Esophagus muscularis mucosa (tissue), 4 donors: ENCODE data around the gene FAM168B. TPM values are rescaled to one million over a fixed set of nuclear protein-coding genes. Genes with fewer than 3 reads are reported as not detected.

Experiments used
- DNase-seq: peaks from one replicate; pipeline ENCODE4 v3.0.0-alpha.2; 2017; ENCODE audit errors: extremely low spot score
- H3K27ac ChIP-seq, 4 donors: fragments of 200-600 bp; sonication (generic); replicated peaks in 1 of 4; 1 replicate in 3 of 4; 2 replicates in 1 of 4; pipeline ENCODE4 v1.5.1; 2016 to 2019; ENCODE audit warnings: mild to moderate bottlenecking in 1 of 4
- H3K27me3 ChIP-seq, 4 donors: fragments of 200-600 bp; sonication (generic); one replicate each; pipeline versions ENCODE4 v1.5.1 to v1.6.0; 2016 to 2019
- H3K36me3 ChIP-seq, 4 donors: fragments of 200-600 bp; sonication (generic); one replicate each; pipeline ENCODE4 v1.5.1; 2016 to 2019
- H3K4me1 ChIP-seq, 4 donors: fragments of 200-600 bp; sonication (generic); one replicate each; pipeline ENCODE4 v1.5.1; 2016 to 2019
- H3K4me3 ChIP-seq, 4 donors: fragments of 200-600 bp; sonication (generic); 1 replicate in 2 of 4; 2 replicates in 2 of 4; pipeline ENCODE4 v1.5.1; 2016 to 2019; ENCODE audit warnings: mild to moderate bottlenecking in 4 of 4, moderate library complexity in 1 of 4
- H3K9me3 ChIP-seq, 4 donors: fragments of 200-600 bp; sonication (generic); 1 replicate in 3 of 4; 2 replicates in 1 of 4; pipeline ENCODE4 v1.5.1; 2016 to 2019
- CTCF ChIP-seq, 3 experiments: fragments of 200-600 bp in 2 of 3; fragments of 450-650 bp in 1 of 3; sonication (generic) in 2 of 3; IDR thresholded peaks; one replicate each; pipeline ENCODE4 v1.5.1; 2017 to 2019; ENCODE audit warnings: antibody characterized with exemption in 3 of 3, mild to moderate bottlenecking in 2 of 3, moderate library complexity in 1 of 3
- EP300 ChIP-seq: sonication (generic); formaldehyde crosslinking; IDR thresholded peaks from one replicate; pipeline ENCODE4 v1.6.1; 2017; ENCODE audit warnings: antibody characterized with exemption
- POLR2A ChIP-seq: fragments of 450-650 bp; IDR thresholded peaks from one replicate; pipeline ENCODE4 v1.6.1; 2017; ENCODE audit warnings: antibody characterized with exemption, moderate library complexity, mild to moderate bottlenecking, low read depth
- POLR2AphosphoS5 ChIP-seq, 2 donors: sonication (generic); formaldehyde crosslinking; IDR thresholded peaks; one replicate each; pipeline ENCODE4 v1.6.1; 2017; ENCODE audit warnings: antibody characterized with exemption in 2 of 2
- WGBS: methylation state at CpG from one replicate; pipeline ENCODE4 v1.1.5; 2018; 5-methylcytosine and 5-hydroxymethylcytosine counted together
- intact Hi-C: fragments of 100-400 bp; cut with DNase I; formaldehyde crosslinking; loops from one replicate; pipeline ENCODE4 v1.15.1; 2023
- total RNA-seq, 4 donors: library from RNA; depleted of rRNA; stranded (reverse); fragments of >200 nt; gene quantifications; one replicate each; pipeline versions ENCODE4 v1.1.0 to v1.2.1, GENCODE V29; 2016

FAM168B gene
- total RNA-seq, 4 donors from 2014 or later, result 155 to 193 (median 182) TPM

- intact Hi-C loops, result no loop called here
- H3K4me3 ChIP-seq, result peak overlapping the region in 3 of 4 donors; percentile 10 to 15 (median 14)
Measured at GRCh38 chr2:131039908-131040660, 53.2 kb downstream of the FAM168B start.

GRCh38 chr2:131039535-131039907 is 53.7 kb downstream of the FAM168B start:
- H3K36me3 ChIP-seq, result peaks cover 0 to 46% (median 11%) of the 10 kb centered on the region in 4 donors
- 93% methylated on average over 6 of the region's 23 CpGs for WGBS
- H3K27ac ChIP-seq, result no peak overlapping the region
- H3K4me1 ChIP-seq, result peaks cover 5 to 33% (median 20%) of the 10 kb centered on the region in 4 donors
- peak overlapping the region in 2 of 4 donors; percentile 10 to 14 for H3K4me3 ChIP-seq
- intact Hi-C loops, result no loop called here
- H3K9me3 ChIP-seq, result no peaks in the 10 kb centered on the region
- TF ChIP-seq CTCF (IDR thresholded peaks at IDR 0.05), result no peak
- no peak for TF ChIP-seq POLR2AphosphoS5 (IDR thresholded peaks at IDR 0.05)
- TF ChIP-seq POLR2A, result no peak
- TF ChIP-seq EP300, result no peak
- H3K27me3 ChIP-seq, result peaks cover 0 to 7% (median 0%) of the 10 kb centered on the region in 4 donors
- DNase-seq, result no peak

More at GRCh38 chr2:131039908-131040660, 53.2 kb downstream of the FAM168B start:
- peaks cover 5 to 29% (median 18%) of the 10 kb centered on the region in 4 donors for H3K4me1 ChIP-seq
- no peaks in the 10 kb centered on the region for H3K9me3 ChIP-seq
- TF ChIP-seq POLR2AphosphoS5 (IDR thresholded peaks at IDR 0.05) (no peak), CTCF (IDR thresholded peaks at IDR 0.05) (no peak), POLR2A (no peak), EP300 (no peak)
- no peak for DNase-seq
- peaks cover 0 to 52% (median 12%) of the 10 kb centered on the region in 4 donors for H3K36me3 ChIP-seq
- H3K27ac ChIP-seq, result no peak overlapping the region
- H3K27me3 ChIP-seq, result peaks cover 0 to 6% (median 0%) of the 10 kb centered on the region in 4 donors
- WGBS, result 59% methylated on average over 48 of the region's 75 CpGs

- Histone ChIP-seq H3K27ac (no peak overlapping the region), H3K4me3 (no peak overlapping the region), H3K27me3 (peaks cover 0 to 7% (median 0%) of the 10 kb centered on the region in 4 donors), H3K4me1 (peaks cover 5 to 37% (median 25%) of the 10 kb centered on the region in 4 donors), H3K36me3 (peaks cover 0 to 42% (median 9%) of the 10 kb centered on the region in 4 donors), H3K9me3 (no peaks in the 10 kb centered on the region)
- DNase-seq, result no peak
- no peak for TF ChIP-seq POLR2A
- no peak for TF ChIP-seq EP300
- intact Hi-C loops, result no loop called here
- 94% methylated on average over 6 of the region's 9 CpGs for WGBS
Measured at GRCh38 chr2:131039101-131039440, 54.2 kb downstream of the FAM168B start.

GRCh38 chr2:131038258-131039100 is 54.8 kb downstream of the FAM168B start:
- H3K27ac ChIP-seq, result no peak overlapping the region
- H3K36me3 ChIP-seq, result peaks cover 0 to 36% (median 9%) of the 10 kb centered on the region in 4 donors
- no peak overlapping the region for H3K4me3 ChIP-seq
- intact Hi-C loops, result no loop called here
- no peak for DNase-seq
- H3K9me3 ChIP-seq, result no peaks in the 10 kb centered on the region
- peaks cover 5 to 42% (median 28%) of the 10 kb centered on the region in 4 donors for H3K4me1 ChIP-seq
- TF ChIP-seq EP300 (no peak), POLR2A (no peak), POLR2AphosphoS5 (IDR thresholded peaks at IDR 0.05) (no peak)
- H3K27me3 ChIP-seq, result peaks cover 0 to 7% (median 0%) of the 10 kb centered on the region in 4 donors
- WGBS, result 95% methylated on average over 7 of the region's 17 CpGs

GRCh38 chr2:131037398-131038257 is 55.6 kb downstream of the FAM168B start:
- Histone ChIP-seq H3K27ac (no peak overlapping the region), H3K4me1 (peaks cover 5 to 42% (median 28%) of the 10 kb centered on the region in 4 donors), H3K27me3 (peaks cover 0 to 7% (median 0%) of the 10 kb centered on the region in 4 donors), H3K36me3 (peaks cover 0 to 31% (median 9%) of the 10 kb centered on the region in 4 donors), H3K9me3 (no peaks in the 10 kb centered on the region), H3K4me3 (no peak overlapping the region)
- whole genome bisulfite sequencing, result 61% methylated on average over 4 of the region's 6 CpGs
- DNase-seq, result no peak
- TF ChIP-seq POLR2AphosphoS5 (IDR thresholded peaks at IDR 0.05), result no peak
- no peak for TF ChIP-seq CTCF (IDR thresholded peaks at IDR 0.05)
- TF ChIP-seq POLR2A, result no peak
- no peak for TF ChIP-seq EP300
- intact Hi-C loops, result no loop called here
